HFFc6 (cell line): ENCODE data around the gene SLC11A1. TPM values are rescaled to one million over a fixed set of nuclear protein-coding genes. Genes with fewer than 3 reads are reported as not detected.

ENCODE experiments used
- DNase-seq: peaks from one replicate; pipeline ENCODE4 v3.0.0-alpha.2; 2018
- H3K27ac Mint-ChIP-seq: 2 replicates; pipeline ENCODE4 v1.8.0; 2020; ENCODE audit warnings: mild to moderate bottlenecking, mixed read lengths
- H3K27me3 Mint-ChIP-seq: 2 replicates; pipeline ENCODE4 v1.8.0; 2021; ENCODE audit warnings: mild to moderate bottlenecking, moderate library complexity, mixed read lengths; ENCODE audit not compliant: insufficient read depth
- H3K36me3 Mint-ChIP-seq: 2 replicates; pipeline ENCODE4 v1.8.0; 2021; ENCODE audit warnings: low read depth, mixed read lengths
- H3K4me1 Mint-ChIP-seq: 2 replicates; pipeline ENCODE4 v1.8.0; 2020; ENCODE audit warnings: low read depth, mixed read lengths
- H3K4me3 Mint-ChIP-seq: 2 replicates; pipeline ENCODE4 v1.8.0; 2020; ENCODE audit warnings: mild to moderate bottlenecking, moderate library complexity, mixed read lengths
- H3K9me3 Mint-ChIP-seq: 2 replicates; pipeline ENCODE4 v1.8.0; 2020; ENCODE audit warnings: mild to moderate bottlenecking, mixed read lengths
- total RNA-seq, 6 experiments: library from RNA; stranded (reverse); fragmentation: NEBNext Ultra II Directional; extraction: Animal tissue kit (Norgen Biotek cat#: 25700); gene quantifications; 2 replicates in 1 of 6; 3 replicates in 5 of 6; pipeline ENCODE4 v1.2.3, GENCODE V29; 2021
- TF ChIP-seq, protein P1 (sequence below): fragments of 200-600 bp; sonication (generic); IDR thresholded peaks from 2 replicates; pipeline ENCODE4 v1.5.0; 2021; ENCODE audit warnings: antibody characterized with exemption, mild to moderate bottlenecking

The SLC11A1 gene
- total RNA-seq, 6 experiments from 2014 or later, result 0.05 to 0.16 (median 0.11) TPM

DNA sequence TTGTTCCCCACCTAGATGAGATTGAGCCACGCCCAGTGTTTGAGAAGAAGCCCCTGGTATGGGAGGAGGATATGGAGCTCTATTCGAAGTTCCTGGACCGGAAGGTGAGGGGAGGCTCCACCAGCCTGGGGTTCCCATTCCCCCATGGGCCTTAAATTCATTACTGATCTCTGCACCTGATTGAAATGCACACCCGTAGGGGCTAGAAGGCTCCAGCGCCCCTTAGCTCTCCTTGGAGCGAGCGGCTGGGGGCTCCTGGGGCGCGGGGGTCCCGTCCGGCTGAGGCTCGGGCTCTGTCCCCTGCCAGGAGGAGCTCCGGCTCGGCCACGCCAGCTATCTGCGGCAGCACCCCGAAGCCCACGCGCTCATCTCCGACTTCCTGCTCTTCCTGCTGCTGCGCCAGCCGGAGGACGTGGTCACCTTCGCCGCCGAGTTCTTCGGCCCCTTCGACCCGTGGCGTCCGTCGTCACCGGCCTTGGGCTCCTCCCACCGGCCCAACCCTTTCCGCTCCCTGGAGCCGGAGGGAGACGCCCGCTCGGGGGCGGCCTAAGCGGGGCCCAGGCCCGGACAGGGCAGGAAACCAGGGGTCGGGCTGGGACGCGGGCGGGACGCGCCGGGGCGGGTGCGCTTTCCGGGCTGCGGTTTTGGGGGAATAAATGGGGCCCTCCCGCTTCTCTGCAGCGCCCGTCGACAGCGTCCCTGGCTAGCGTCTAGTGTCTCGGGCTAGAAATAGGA is 14.5 kb upstream of the SLC11A1 start:
- H3K4me1 Mint-ChIP-seq, result no peaks in the 10 kb centered on the region
- H3K9me3 Mint-ChIP-seq, result peaks cover 6% of the 10 kb centered on the region; the same call in 1 of the 2 replicates
- TF ChIP-seq, protein P1, sequence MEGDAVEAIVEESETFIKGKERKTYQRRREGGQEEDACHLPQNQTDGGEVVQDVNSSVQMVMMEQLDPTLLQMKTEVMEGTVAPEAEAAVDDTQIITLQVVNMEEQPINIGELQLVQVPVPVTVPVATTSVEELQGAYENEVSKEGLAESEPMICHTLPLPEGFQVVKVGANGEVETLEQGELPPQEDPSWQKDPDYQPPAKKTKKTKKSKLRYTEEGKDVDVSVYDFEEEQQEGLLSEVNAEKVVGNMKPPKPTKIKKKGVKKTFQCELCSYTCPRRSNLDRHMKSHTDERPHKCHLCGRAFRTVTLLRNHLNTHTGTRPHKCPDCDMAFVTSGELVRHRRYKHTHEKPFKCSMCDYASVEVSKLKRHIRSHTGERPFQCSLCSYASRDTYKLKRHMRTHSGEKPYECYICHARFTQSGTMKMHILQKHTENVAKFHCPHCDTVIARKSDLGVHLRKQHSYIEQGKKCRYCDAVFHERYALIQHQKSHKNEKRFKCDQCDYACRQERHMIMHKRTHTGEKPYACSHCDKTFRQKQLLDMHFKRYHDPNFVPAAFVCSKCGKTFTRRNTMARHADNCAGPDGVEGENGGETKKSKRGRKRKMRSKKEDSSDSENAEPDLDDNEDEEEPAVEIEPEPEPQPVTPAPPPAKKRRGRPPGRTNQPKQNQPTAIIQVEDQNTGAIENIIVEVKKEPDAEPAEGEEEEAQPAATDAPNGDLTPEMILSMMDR, result no peak
- DNase-seq, result no peak
- no peak overlapping the region for H3K27ac Mint-ChIP-seq
- H3K27me3 Mint-ChIP-seq, result peaks cover 37% of the 10 kb centered on the region
- H3K36me3 Mint-ChIP-seq, result no peaks in the 10 kb centered on the region
- peak overlapping the region; percentile 49; the same call in 1 of the 2 replicates for H3K4me3 Mint-ChIP-seq

DNA sequence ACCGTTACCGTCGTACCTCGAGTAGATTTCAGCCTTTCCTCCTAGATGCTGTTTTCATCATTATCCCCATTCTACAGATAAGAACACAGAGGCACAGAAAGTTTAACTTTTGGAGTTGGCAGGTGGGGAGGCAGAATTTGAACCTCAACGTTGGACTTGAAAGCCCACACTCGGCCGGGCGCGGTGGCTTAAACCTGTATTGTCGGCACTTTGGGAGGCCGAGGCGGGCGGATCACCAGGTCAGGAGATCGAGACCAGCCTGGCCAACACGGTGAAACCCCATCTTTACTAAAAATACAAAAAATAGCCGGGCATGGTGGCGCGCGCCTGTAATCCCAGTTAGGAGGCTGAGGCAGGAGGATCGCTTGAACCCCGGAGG is 13.9 kb upstream of the SLC11A1 start:
- Mint-ChIP-seq H3K27ac (no peak overlapping the region), H3K9me3 (peaks cover 6% of the 10 kb centered on the region; the same call in 1 of the 2 replicates), H3K4me3 (peak overlapping the region; percentile 49; the same call in 1 of the 2 replicates), H3K36me3 (no peaks in the 10 kb centered on the region), H3K4me1 (no peaks in the 10 kb centered on the region), H3K27me3 (peaks cover 37% of the 10 kb centered on the region)
- DNase-seq, result no peak
- TF ChIP-seq, protein P1, result no peak

DNA sequence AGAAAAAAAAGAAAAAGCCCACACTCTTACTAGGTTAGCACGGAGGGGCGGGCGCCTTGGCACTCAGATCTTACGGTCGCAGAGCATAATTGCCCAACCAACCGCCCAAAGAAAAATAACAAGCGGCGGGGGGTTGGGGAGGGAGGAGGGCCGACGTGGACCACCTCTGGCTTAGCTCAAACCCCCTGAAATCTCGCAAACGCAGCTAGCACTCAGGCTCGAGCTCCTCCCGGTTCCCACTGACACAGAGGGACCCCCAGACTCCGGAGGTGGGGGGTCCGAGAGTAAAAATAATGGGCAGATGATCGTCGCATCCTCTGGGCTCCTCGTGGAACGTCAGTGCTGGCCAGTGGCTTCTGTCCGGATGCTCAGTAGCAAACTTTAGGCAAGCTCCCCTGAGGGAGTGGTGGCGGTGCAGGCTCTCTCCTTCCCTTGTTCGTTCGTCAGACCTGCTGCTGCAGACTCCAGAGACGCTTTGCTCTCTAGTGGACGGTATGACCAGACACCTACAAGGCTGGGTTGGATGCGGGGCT is 13.4 kb upstream of the SLC11A1 start:
- DNase-seq, result peak; percentile 12
- H3K4me3 Mint-ChIP-seq, result 0 out of 2 replicates have a peak overlapping the region, but pooled peaks have one; percentile 21
- H3K9me3 Mint-ChIP-seq, result peaks cover 6% of the 10 kb centered on the region; the same call in 1 of the 2 replicates
- H3K27me3 Mint-ChIP-seq, result peaks cover 34% of the 10 kb centered on the region
- H3K36me3 Mint-ChIP-seq, result no peaks in the 10 kb centered on the region
- no peaks in the 10 kb centered on the region for H3K4me1 Mint-ChIP-seq
- TF ChIP-seq, protein P1, result no peak
- H3K27ac Mint-ChIP-seq, result no peak overlapping the region

DNA sequence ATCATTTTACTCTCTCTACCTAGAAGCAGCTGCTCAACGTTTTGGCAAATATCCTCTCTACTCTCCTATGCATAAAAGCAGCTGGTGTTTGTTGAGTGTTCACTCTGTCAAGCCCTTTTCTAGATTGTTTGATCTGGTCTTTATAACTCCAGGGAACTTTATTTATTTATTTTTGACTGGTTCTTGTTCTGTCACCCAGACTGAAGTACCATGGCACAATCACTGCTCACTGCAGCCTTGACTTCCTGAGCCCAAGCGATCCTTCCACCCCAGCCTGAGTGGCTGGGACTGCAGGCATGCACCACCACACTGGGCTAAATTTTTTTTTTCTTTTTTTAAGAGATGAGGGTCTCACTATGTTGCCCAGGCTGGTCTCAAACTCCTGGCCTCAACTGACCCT is 12.7 kb upstream of the SLC11A1 start:
- TF ChIP-seq, protein P1, result no peak
- no peaks in the 10 kb centered on the region for H3K4me1 Mint-ChIP-seq
- DNase-seq, result no peak
- H3K27me3 Mint-ChIP-seq, result peaks cover 34% of the 10 kb centered on the region
- no peak overlapping the region for H3K27ac Mint-ChIP-seq
- no peak overlapping the region for H3K4me3 Mint-ChIP-seq
- peaks cover 6% of the 10 kb centered on the region; the same call in 1 of the 2 replicates for H3K9me3 Mint-ChIP-seq
- H3K36me3 Mint-ChIP-seq, result no peaks in the 10 kb centered on the region

DNA sequence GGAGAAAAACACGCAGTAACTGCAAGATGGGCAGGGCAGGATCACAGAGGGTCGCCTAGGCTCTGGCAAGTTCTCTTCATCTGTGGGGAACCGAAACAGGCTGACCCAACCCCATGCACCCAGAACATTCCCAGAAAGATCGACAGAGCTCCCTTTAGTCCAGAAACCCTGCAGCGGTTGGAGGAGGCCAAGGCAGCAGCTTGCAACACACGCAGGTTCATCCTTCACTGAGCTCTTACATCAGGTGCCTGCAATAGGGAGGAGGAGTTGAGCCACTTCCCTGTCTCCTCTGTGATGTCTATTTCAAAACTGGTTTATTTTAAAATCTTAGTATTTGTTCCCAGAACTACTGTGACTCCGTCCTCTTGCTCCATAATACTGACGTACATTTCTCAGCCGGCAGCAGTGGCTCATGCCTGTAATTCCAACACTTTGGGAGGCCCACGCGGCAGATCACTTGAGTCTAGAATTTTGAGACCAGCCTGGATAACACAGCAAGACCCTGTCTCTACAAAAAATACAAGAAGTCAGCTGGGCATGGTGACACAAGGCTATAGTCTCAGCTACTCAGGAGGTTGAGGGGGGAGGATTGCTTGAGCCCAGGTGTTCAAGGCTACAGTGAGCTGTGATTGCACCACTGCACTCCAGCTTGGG is 11.5 kb upstream of the SLC11A1 start:
- Mint-ChIP-seq H3K27ac (no peak overlapping the region), H3K9me3 (peaks cover 6% of the 10 kb centered on the region; the same call in 1 of the 2 replicates)
- TF ChIP-seq, protein P1, result no peak

More for the DNA sequence above, 11.5 kb upstream of the SLC11A1 start:
- H3K36me3 Mint-ChIP-seq, result no peaks in the 10 kb centered on the region
- no peak overlapping the region for H3K4me3 Mint-ChIP-seq
- no peaks in the 10 kb centered on the region for H3K4me1 Mint-ChIP-seq
- peaks cover 30% of the 10 kb centered on the region for H3K27me3 Mint-ChIP-seq
- no peak for DNase-seq
